GM12801 (cell line): ENCODE results near the gene DGKG.

Source experiments
- CTCF ChIP-seq: IDR thresholded peaks from one replicate; pipeline ENCODE4 v1.5.1; 2011; ENCODE audit warnings: control low read depth; ENCODE audit not compliant: insufficient read length; ENCODE audit errors: extremely low read depth

DGKG gene

GRCh38 chr3:186198442-186198841, 163.6 kb downstream of the DGKG start:
- TF ChIP-seq CTCF, result no peak

GRCh38 chr3:186194451-186194811, 167.6 kb downstream of the DGKG start:
- no peak for TF ChIP-seq CTCF

GRCh38 chr3:186193534-186194450, 168.2 kb downstream of the DGKG start:
- TF ChIP-seq CTCF, result no peak

GRCh38 chr3:186192823-186193222, 169.2 kb downstream of the DGKG start:
- no peak for TF ChIP-seq CTCF

GRCh38 chr3:186189492-186189891, 172.5 kb downstream of the DGKG start:
- TF ChIP-seq CTCF, result no peak

- no peak for TF ChIP-seq CTCF
Observed at GRCh38 chr3:186187401-186188275, 174.4 kb downstream of the DGKG start.

GRCh38 chr3:186185194-186185787, 176.7 kb downstream of the DGKG start:
- TF ChIP-seq CTCF, result no peak
